GM19043 (cell line): ENCODE measurements around the gene FHL2.

Experiments used
- ATAC-seq: cut with Tn5 transposase; IDR thresholded peaks from one replicate; pipeline ENCODE4 v1.9.1; 2021; ENCODE audit warnings: low read depth; ENCODE audit not compliant: unreplicated experiment

FHL2 gene

GRCh38 chr2:105398336-105399206, at the start of gene FHL2:
TSS of gene FHL2 (minus strand) at chr2:105399051. CDS start at chr2:105386516, 12,535 bp downstream.
- peak; percentile 99 for ATAC-seq

GRCh38 chr2:105447476-105447875, 48.6 kb upstream of the FHL2 start:
- no peak for ATAC-seq

GRCh38 chr2:105446501-105446900, 47.6 kb upstream of the FHL2 start:
- ATAC-seq = no peak

GRCh38 chr2:105445976-105446375, 47.1 kb upstream of the FHL2 start:
- no peak for ATAC-seq

GRCh38 chr2:105445498-105445897, 46.6 kb upstream of the FHL2 start:
- no peak for ATAC-seq

GRCh38 chr2:105443617-105444598, 45.1 kb upstream of the FHL2 start:
- ATAC-seq = no peak

GRCh38 chr2:105442721-105443120, 43.9 kb upstream of the FHL2 start:
- ATAC-seq = no peak

- ATAC-seq = no peak
Measured at GRCh38 chr2:105442056-105442455, 43.2 kb upstream of the FHL2 start.

GRCh38 chr2:105439141-105439540, 40.3 kb upstream of the FHL2 start:
- ATAC-seq = no peak

- ATAC-seq = no peak
Measured at GRCh38 chr2:105438104-105438929, 39.5 kb upstream of the FHL2 start.

- no peak for ATAC-seq
Measured at GRCh38 chr2:105437708-105438103, 38.9 kb upstream of the FHL2 start.

- ATAC-seq = no peak
Measured at GRCh38 chr2:105432749-105433148, 33.9 kb upstream of the FHL2 start.

GRCh38 chr2:105432044-105432399, 33.2 kb upstream of the FHL2 start:
- ATAC-seq = no peak

GRCh38 chr2:105431367-105432043, 32.7 kb upstream of the FHL2 start:
- no peak for ATAC-seq

- ATAC-seq = no peak
Measured at GRCh38 chr2:105428387-105429018, 29.7 kb upstream of the FHL2 start.

GRCh38 chr2:105427485-105427884, 28.6 kb upstream of the FHL2 start:
- no peak for ATAC-seq

GRCh38 chr2:105426626-105427292, 27.9 kb upstream of the FHL2 start:
- ATAC-seq = no peak

- no peak for ATAC-seq
Measured at GRCh38 chr2:105425936-105426625, 27.2 kb upstream of the FHL2 start.
